HepG2 (cell line): Measurements from ENCODE around the gene AP3D1. TPM values are rescaled to one million over a fixed set of nuclear protein-coding genes. Genes with fewer than 3 reads are reported as not detected.

Source experiments
- FOXA1 ChIP-seq, 2 experiments: fragments of 450-650 bp in 1 of 2; sonication (generic) in 1 of 2; formaldehyde crosslinking in 1 of 2; IDR thresholded peaks; 2 replicates each; pipeline versions ENCODE4 v1.4.0 to v1.6.1; 2016 to 2020; ENCODE audit warnings: missing genetic modification reagents in 1 of 2
- HMGXB3 ChIP-seq: sonication (generic); formaldehyde crosslinking; IDR thresholded peaks from 2 replicates; pipeline ENCODE4 v1.4.0; 2020; ENCODE audit warnings: missing genetic modification reagents, borderline replicate concordance
- KDM1A ChIP-seq: IDR thresholded peaks from 2 replicates; pipeline ENCODE4 v1.6.1; 2016; ENCODE audit warnings: missing compliant biosample characterization
- MIXL1 ChIP-seq: IDR thresholded peaks from 2 replicates; pipeline ENCODE4 v1.6.1; 2016
- PTBP1 ChIP-seq: fragments of 200-400 bp; formaldehyde crosslinking; IDR thresholded peaks from 2 replicates; pipeline ENCODE4 v1.6.1; 2018; ENCODE audit warnings: low read length, low read depth; ENCODE audit not compliant: poor library complexity, severe bottlenecking
- RXRA ChIP-seq: sonication (generic); formaldehyde crosslinking; IDR thresholded peaks from 2 replicates; pipeline ENCODE4 v1.5.1; 2020; ENCODE audit warnings: missing genetic modification reagents
- ZEB1 ChIP-seq: IDR thresholded peaks from 2 replicates; pipeline ENCODE4 v1.6.1; 2012; ENCODE audit warnings: mild to moderate bottlenecking, low read depth, inconsistent platforms; ENCODE audit not compliant: insufficient replicate concordance
- ZFX ChIP-seq: sonication (generic); formaldehyde crosslinking; IDR thresholded peaks from 2 replicates; pipeline ENCODE4 v1.4.0; 2020; ENCODE audit warnings: mild to moderate bottlenecking, low read depth, missing genetic modification reagents, moderate library complexity
- ZNF205 ChIP-seq: IDR thresholded peaks from 2 replicates; pipeline ENCODE4 v1.6.1; 2018; ENCODE audit warnings: missing biosample characterization, missing genetic modification reagents
- ZNF335 ChIP-seq: sonication (generic); formaldehyde crosslinking; IDR thresholded peaks from 2 replicates; pipeline ENCODE4 v1.4.0; 2020; ENCODE audit warnings: missing genetic modification reagents
- ZNF496 ChIP-seq: sonication (generic); formaldehyde crosslinking; IDR thresholded peaks from 2 replicates; pipeline ENCODE4 v1.8.1; 2023; ENCODE audit warnings: mild to moderate bottlenecking, moderate library complexity, missing genetic modification reagents; ENCODE audit not compliant: insufficient replicate concordance
- ZNF557 ChIP-seq: sonication (generic); formaldehyde crosslinking; IDR thresholded peaks from 2 replicates; pipeline ENCODE4 v1.4.0; 2020; ENCODE audit warnings: missing genetic modification reagents
- ZNF597 ChIP-seq: sonication (generic); formaldehyde crosslinking; IDR thresholded peaks from 2 replicates; pipeline ENCODE4 v1.5.0; 2020; ENCODE audit warnings: missing genetic modification reagents
- ZNF652 ChIP-seq: IDR thresholded peaks from 2 replicates; pipeline ENCODE4 v1.6.1; 2016; ENCODE audit warnings: low read depth, borderline replicate concordance
- polyA plus RNA-seq, 8 experiments: library from polyadenylated mRNA; depleted of rRNA in 3 of 8; stranded (reverse) in 7 of 8; unstranded in 1 of 8; fragments of >200 nt; fragmentation: Illumina TruSeq in 4 of 8; extraction: Trizol in 4 of 8; gene quantifications; 2 replicates each; pipeline versions ENCODE4 v1.2.1 to v1.2.3, GENCODE V29; 2011 to 2016; ENCODE audit warnings: low read depth in 4 of 8, missing spikeins in 1 of 8, mixed read lengths in 1 of 8; ENCODE audit not compliant: insufficient read depth in 1 of 8
- total RNA-seq, 5 experiments: library from RNA; depleted of rRNA; stranded (reverse); fragments of >200 nt; fragmentation: Illumina TruSeq; extraction: Trizol; gene quantifications; 2 replicates each; pipeline ENCODE4 v1.2.3, GENCODE V29; 2016; ENCODE audit warnings: low read depth in 1 of 5
- TF ChIP-seq, protein P1 (sequence below): sonication (generic); formaldehyde crosslinking; IDR thresholded peaks from 2 replicates; pipeline ENCODE4 v1.5.1; 2020; ENCODE audit warnings: mild to moderate bottlenecking, missing genetic modification reagents, borderline replicate concordance
- TF ChIP-seq, protein P2 (sequence below): IDR thresholded peaks from 2 replicates; pipeline ENCODE4 v1.6.1; 2016; ENCODE audit warnings: mild to moderate bottlenecking, missing biosample characterization, missing genetic modification reagents
- TF ChIP-seq, protein P3 (sequence below): IDR thresholded peaks from 2 replicates; pipeline ENCODE4 v1.6.1; 2016; ENCODE audit warnings: low read depth

Gene AP3D1
- total and polyA plus RNA-seq, 2 of the 13 experiments (the other 11 are each of a cell fraction or from before 2014, with no cell fraction given) = 68.0 to 82.6 TPM

GRCh38 chr19:2059422-2060201 is 91.8 kb downstream of the AP3D1 start (continued):
- TF ChIP-seq, protein P1, sequence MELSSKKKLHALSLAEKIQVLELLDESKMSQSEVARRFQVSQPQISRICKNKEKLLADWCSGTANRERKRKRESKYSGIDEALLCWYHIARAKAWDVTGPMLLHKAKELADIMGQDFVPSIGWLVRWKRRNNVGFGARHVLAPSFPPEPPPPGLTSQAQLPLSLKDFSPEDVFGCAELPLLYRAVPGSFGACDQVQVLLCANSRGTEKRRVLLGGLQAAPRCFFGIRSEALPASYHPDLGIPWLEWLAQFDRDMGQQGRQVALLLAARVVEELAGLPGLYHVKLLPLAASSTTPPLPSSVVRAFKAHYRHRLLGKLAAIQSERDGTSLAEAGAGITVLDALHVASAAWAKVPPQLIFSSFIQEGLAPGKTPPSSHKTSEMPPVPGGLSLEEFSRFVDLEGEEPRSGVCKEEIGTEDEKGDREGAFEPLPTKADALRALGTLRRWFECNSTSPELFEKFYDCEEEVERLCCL = no peak
- TF ChIP-seq ZNF335 (CRISPR knock-in tag) (no peak), RXRA (CRISPR knock-in tag) (peak; percentile 79), FOXA1 (IDR thresholded peaks at IDR 0.05) (no peak), FOXA1 (CRISPR knock-in tag; IDR thresholded peaks at IDR 0.05) (no peak), ZNF597 (CRISPR knock-in tag) (no peak), HMGXB3 (no peak; the same call in 1 of the 2 replicates), ZEB1 (peak; percentile 71), ZNF496 (no peak), MIXL1 (0 out of 2 replicates have a peak, but pooled peaks have one; percentile 33), PTBP1 (no peak), ZNF652 (CRISPR knock-in tag) (no peak), ZNF557 (CRISPR knock-in tag) (0 out of 2 replicates have a peak, but pooled peaks have one; percentile 56), ZNF205 (CRISPR knock-in tag) (no peak; the same call in 1 of the 2 replicates), ZFX (CRISPR knock-in tag) (peak; percentile 87), KDM1A (CRISPR knock-in tag) (no peak)
- TF ChIP-seq, protein P2, sequence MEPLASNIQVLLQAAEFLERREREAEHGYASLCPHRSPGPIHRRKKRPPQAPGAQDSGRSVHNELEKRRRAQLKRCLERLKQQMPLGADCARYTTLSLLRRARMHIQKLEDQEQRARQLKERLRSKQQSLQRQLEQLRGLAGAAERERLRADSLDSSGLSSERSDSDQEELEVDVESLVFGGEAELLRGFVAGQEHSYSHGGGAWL = peak; percentile 81
- TF ChIP-seq, protein P3, sequence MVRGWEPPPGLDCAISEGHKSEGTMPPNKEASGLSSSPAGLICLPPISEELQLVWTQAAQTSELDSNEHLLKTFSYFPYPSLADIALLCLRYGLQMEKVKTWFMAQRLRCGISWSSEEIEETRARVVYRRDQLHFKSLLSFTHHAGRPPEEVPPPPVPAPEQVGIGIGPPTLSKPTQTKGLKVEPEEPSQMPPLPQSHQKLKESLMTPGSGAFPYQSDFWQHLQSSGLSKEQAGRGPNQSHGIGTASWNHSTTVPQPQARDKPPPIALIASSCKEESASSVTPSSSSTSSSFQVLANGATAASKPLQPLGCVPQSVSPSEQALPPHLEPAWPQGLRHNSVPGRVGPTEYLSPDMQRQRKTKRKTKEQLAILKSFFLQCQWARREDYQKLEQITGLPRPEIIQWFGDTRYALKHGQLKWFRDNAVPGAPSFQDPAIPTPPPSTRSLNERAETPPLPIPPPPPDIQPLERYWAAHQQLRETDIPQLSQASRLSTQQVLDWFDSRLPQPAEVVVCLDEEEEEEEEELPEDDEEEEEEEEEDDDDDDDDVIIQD = peak; percentile 19; the same call in 1 of the 2 replicates
